GM19025 (cell line): ENCODE results near the gene PLCB4.

Experiments
- ATAC-seq: cut with Tn5 transposase; IDR thresholded peaks from one replicate; pipeline ENCODE4 v1.9.1; 2021; ENCODE audit warnings: mild to moderate bottlenecking, low read depth, moderate library complexity; ENCODE audit not compliant: unreplicated experiment

Gene PLCB4

DNA sequence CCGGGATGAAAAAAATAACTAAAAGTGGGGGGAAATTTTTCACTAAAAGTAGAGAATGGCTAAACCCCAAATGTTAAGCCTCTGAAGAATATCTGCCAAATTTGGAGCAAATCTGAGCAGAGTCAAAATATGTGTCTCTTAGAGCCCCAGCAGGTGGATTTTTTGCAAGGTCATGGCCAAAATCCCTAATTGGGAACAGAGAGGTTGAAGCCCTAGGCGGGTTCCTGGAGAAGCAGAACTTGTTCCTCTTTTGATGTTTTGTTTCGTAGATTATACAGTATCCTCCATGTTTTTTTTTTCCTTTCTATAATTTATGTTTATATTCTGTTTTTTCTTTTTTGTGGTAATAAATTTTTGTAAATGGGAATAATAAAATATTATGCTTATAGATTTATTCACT is 94.4 kb downstream of the PLCB4 start:
- ATAC-seq: no peak

DNA sequence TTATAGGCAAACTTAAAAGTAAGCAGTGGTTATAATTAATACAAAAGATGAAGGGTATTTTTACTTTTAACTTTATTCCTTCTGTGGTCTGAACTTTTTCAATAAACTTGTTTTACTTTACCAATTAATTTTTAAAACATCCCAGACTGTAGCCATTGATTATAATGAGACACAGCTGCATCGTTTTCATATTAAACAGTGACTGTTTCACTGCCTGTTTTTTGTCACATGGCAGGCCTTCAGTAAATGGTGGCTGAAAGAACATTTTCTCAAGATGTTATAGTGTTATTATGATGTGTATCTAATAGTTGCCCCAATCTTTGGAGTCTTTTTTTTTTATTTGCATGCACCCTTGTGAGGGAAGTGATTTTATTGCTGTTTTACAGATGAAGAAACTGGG is 95.1 kb downstream of the PLCB4 start:
- ATAC-seq: no peak

DNA sequence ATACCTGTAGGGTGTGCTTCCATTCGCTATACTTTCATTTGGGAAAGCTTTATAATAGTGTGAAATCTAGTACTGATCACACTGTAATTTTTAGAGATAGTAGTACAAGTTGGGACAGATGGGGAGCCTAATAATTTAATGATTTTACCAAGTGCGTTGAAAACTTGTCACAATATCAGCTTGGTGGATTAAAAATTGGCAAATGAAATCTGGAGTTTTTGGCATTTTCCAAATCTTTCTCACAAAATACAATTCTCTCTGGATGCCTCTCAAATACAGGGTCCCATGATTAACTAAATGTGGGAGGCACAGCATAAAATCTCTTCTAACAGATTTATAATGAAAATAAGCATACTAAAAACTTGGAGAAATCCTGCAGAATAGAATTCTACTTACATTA is 96.4 kb downstream of the PLCB4 start:
- ATAC-seq: no peak

DNA sequence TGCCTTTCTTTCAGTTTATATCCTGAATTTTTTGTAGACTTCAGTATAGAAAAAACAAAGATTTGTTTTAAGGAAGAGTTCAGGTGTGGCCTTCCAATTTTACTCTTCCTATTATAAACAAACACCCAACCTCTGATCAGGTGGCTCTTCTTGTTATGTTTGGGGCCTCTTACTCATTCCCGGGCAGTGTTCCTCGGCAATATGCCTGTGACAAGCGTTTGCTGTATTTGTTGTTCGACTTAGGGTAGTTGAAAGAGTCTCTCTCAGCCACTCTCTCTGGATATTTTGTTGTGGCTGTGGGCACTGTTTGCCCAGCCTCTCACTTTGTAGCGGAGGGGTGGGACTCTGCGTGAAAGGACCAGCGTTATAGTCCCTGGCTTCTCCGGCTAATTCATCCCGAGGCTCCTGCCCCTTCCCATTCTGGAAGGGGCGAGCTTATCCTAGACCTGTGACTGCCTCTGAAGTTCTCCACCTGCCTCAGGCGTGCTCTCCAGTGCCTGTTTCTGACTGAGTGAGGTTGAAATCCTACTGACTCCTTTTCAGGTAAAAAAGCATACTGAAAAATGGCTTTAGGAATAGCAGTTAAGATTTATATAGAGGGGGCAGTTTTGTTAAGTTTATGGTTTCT is 97.4 kb downstream of the PLCB4 start:
- ATAC-seq: no peak

DNA sequence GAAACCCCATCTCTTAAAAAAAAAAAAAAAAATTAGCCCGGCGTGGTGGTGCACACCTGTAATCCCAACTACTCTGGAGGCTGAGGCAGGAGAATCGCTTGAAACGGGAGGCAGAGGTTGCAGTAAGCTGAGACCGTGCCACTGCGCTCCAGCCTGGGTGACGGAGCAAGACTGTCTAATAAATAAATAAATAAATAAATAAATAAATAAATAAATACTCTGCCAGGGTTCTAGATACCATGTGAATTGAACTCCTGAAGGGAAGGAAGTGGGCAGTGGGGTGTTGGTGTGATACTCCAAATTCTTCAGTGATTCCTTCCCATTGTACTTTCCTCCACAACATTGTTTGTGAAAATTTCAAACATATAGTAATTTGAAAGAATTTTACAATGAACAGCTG is 100.5 kb downstream of the PLCB4 start:
- no peak for ATAC-seq

DNA sequence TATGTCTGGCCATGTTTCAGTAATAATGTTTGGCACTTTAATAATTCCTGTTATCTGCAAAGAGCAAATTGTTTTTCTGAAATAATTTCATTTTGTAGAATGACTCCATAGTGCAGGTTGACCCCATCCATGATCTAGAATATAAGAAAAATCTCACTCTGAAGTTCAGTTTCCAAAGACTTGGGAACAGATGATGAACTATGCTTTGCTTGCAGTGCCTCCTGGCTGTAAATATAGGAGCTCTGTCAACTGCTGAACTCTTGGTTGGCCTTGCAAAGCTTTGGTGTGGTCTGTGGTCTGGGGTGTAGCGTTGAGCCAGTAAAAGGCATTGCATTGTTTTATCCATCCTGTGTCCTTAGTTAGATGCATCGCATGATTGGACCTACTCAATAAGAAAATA is 104.0 kb downstream of the PLCB4 start:
- ATAC-seq: no peak

DNA sequence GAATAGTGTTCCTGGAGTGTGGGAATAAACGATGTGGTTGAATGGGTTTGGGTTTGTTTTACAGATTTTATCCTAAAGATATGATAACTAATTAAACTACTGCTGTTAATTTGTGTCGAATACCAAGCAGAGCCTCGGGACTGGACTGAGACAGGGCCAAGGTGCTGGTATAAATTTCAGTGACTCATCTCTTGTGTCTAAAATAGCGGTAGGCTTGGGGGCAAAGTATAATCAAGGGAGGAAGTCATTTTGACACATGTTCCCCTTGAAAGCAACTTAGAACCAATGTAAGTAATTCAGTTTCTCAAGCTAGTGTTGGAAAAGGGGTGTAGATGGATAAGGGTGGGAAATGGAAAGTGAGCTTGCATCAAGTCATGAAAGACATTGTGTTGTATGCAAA is 108.4 kb downstream of the PLCB4 start:
- no peak for ATAC-seq

DNA sequence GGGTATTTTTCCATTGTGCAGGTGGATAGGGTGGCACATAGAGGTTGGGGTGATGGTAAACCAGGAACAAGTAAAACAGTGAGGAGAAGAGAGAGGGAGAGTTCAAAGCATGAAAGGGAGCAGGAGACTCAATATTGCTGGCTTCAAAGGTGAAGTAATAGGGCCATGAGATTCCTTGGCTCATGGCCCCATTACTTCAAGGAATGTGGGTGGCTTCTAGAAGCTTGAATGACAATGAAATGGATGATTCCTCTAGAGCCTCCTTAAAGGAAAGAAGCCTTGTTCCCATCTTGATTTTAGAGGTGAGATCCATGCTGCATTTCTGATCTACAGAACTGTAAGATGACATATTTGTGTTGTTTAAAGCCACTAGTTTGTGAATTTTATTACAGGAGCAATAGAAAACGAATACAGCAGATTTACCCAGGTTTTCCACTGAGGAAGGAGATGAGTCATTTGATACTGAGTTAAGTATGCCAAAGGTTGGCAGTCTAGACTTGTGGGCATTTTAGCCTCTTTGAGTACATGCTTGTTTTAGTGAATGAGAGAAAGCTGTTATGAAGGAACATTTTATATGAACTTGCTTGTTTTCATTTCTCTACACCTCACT is 110.4 kb downstream of the PLCB4 start:
- ATAC-seq: no peak

DNA sequence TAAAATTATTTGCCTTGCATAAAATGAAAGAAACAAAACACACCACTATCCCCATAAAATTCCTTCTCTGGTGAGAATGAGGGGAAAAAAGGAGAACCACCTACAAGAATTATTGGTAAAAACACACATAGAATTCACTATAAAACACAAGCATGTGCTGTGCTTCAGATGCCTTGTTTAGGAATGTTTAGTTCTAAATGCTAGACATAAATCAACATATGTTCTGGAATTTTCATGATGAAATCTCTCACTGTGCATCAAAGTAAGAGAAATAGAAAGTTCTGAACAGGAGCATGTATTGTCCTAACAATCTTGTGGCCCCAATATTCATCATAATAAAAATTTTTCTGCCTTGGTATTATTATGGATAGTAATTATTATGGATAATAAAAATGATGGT is 111.0 kb downstream of the PLCB4 start:
- ATAC-seq: no peak

DNA sequence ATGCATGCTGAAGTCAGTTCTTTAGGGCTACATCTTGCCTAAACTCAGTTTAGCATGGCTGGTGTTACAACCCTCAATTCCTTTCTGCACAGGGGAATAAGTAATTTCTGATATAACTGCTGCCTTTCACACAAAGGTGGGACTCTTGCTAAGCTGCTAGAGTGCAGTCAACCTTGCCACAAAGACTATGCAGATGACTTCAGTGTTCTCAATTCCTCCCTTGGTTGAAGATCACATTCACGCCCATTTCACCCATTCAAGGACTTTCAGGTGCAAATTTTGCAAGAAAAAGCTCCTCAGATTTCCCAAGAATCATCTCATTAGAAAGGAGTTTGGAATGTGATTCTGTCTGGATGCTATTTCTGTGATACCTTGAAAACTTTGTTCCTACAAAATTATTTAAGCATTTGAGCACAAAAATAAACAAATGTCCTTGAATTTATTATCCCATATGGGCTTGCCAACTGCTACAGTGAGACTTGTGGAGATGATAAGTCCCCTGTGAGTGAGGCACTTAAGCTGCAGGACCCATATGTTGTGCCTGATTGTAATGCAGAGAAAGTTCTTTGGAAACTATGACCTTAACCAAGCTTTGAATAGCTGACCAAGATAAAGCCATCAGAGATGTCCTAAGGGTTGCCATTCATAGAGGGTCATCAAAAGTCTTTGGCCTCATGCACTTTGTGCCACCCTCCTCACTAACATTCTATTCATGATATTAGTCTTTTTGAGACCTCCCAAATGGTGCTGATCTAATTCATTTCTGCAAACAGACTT is 111.8 kb downstream of the PLCB4 start:
- no peak for ATAC-seq

DNA sequence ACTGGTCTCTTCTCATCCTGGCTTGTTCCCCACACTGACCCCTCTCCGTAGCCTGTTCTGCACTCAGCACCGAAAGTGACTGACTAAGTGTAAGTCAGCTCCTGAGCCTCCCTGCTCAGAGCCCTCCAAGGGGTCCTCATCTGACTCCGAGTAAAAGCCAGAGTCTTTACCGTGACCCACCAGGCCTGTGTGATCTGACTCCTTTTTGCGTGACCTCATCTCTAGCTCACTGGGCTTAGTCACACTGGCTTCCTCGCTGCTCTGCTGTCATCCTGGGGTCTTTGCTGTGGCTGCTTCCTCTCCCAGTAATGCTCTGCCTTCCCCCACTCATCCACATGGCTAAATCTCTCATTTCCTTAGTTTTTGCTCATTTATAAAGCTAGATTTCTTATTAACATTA is 116.6 kb downstream of the PLCB4 start:
- no peak for ATAC-seq

DNA sequence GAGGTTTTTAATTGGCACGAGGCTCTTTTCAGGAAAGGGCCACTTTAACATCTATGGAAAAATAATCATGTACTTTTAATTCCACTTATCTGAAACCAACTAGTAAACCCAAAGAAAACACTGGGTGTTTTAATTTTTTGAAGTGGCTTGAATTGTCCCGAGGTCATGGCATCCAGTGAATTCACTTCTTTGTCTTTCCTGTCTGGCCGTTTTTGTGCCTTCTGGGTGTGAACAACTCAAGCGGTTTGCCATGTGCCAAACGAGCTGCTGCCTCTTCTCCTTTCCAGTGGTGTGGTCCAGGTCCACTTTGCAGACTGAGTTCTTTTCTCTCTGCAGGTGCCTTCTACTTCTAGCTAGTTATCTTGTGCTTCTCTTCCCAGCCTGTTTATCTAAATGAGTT is 117.5 kb downstream of the PLCB4 start:
- no peak for ATAC-seq

DNA sequence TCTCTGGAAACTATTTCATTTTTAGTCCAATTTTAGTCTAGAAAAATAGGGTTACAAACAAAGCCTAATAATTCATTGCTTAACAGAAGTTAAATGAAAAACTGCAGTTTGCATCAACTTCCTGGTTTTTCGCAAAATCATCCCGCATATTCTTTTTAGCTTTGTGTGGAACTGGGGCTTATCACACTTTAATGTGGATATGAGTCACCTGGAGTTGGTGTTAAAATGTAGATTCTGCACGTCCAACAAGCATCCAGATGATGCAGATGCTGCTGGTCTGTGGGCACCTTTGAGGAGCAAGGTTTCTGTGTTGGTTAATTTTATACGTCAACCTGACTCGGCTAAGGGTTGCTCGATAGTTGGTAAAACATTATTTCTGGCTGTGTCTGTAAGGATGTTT is 126.1 kb downstream of the PLCB4 start:
- ATAC-seq: no peak

DNA sequence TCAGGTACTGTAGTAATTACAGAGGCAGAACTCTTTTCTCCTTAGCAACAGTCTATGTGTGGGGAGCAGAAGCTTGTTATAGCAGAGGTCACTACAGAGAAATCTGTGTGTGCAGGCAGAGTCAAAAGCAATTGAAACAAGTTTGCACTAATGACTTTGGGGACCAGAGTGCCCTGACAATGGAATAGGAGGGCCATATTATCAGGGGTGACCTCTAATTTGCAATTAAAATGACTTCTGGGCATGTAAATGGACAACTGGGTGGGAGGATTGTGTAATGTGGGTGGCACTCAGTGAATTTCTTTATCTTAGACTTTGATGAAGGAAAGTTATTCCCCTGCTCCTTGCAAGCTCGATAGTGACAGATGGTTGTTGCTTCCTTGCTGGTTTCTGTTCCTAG is 127.2 kb downstream of the PLCB4 start:
- ATAC-seq: no peak

DNA sequence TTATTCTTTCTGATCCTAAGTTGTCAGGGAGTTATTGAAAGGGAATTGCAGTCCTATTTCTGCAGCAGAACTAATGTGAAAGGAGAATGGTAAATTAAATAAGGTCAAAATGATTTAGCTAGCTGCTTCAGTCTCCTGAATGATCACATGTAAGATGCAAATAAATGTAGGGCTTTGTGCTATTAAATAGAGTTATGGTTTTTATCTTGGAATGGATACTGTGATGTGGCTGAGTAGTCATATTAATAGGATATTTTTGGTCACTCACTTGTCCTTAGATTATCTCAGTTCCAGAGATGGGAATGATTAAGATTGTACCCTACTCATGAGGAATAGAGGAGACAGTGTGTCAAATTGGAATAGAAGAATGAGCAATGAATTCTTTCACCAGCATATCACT is 129.6 kb downstream of the PLCB4 start:
- no peak for ATAC-seq

DNA sequence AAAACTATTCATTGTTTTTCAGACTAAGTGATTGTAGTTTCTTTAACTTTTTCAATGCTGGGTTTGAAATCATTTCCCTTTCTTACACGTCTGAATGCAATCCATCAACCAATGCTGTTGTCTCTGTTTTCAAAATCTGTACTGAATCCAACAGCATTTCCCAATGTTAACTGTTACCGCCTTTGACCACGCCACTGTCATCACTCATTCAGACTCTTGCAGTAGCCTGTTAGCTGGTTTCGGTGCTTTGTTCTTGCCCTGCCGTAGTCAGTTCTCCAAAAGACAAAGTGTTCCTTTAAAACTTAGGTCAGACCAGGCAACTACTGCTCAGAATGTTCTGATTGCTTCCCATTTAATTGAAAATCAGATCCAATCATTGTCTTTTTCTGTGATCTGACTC is 131.3 kb downstream of the PLCB4 start:
- no peak for ATAC-seq

DNA sequence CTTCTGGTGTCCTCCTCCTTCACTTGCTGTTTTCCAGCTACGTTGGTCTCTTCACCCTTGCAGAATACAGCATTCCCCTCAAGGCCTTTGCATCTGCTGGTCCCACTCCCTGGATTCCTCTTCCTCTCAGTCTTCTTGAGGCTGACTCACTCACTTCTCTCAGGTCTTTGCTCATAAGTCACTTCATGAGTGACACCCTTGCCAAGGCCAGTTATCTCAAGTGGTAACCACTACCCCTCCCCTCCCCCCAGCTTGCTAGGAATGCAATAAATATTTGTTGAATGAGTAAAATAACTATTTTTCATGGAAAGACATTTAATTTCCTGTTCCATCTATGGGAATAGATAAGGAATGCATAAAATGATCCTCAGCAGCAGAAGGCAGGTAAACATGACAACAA is 131.7 kb downstream of the PLCB4 start:
- ATAC-seq: no peak

DNA sequence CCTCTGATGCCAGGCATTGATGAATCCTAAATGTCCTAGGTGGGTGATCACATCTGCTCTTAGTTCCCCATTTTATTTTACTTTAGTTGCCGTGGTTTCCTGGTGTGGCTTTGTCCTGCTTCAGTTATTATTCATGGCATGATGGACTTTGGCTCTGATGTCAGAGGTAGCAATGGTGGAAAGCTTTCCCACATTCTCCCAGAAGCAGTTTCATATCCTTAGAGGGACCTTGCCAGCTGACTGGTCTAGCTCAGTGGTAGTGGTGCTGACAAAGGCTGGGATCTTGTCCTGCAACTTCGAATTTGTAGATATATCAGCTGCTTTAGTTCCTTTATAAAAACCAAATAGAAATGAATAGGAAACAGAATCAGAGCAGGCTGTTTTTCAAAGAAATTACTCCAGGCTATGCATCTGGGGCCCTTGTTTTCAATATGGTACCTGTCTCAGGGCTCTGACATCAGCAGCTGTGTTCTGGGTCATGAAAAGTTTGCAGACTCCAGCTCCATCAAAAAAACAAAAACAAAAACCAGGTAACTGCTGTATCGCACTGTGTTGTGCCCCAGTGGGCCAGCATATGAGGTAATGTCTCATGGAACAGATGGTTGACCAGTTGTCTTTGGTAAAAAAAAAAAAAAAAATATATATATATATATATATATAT is 133.7 kb downstream of the PLCB4 start:
- ATAC-seq: no peak

DNA sequence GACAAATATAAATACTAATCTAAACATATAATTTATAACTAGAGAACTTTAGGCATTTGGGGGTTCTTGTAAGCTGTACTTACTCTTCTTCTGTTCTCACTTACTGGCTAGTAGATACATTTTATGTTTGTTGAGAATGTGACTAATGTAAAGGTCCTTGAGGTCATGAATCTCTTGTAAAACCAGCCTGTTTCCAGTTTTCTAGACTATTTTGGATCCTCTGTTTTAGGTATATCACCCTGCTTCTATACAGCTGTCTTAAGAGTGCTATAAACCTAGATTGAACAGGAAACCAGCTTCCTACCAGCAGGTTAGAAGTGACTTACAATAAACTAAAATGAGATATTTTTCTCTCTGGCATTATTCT is 134.2 kb downstream of the PLCB4 start:
- ATAC-seq: no peak

DNA sequence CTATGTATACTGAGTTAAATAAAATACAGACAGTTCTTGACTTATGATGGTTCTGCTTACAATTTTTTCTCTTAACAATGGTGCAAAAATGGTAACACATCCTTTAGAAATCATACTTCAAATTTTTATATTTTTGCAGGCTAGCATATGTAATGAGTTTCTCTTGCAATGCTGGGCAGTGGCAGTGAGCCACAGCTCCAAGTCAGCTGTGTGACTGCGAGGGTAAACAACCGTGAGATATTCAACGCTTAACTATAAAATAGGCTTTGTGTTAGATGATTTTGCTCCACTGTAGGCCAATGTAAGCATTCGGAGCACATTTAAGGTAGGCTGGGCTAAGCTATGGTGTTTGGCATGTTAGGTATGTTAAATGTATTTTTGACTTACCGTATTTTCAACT is 136.1 kb downstream of the PLCB4 start:
- ATAC-seq: no peak

DNA sequence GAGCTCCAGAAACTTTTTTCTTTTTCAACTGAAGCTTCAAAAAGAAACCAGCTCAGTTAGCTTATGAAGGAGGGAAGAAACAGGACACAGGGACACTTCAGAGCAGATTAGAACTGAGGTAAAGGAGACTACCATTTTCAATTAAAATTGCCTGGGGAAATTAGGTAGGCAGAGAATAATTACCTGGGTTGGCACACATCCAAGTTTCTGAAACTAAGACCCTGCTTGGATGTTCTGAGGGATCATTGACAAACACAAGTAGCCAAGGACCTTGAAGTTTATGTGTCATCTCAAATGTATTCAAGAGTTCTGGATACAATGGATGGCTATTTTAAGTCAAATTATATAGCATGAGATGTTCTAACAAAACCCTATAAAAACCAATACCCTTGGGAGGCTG is 137.6 kb downstream of the PLCB4 start:
- ATAC-seq: no peak

DNA sequence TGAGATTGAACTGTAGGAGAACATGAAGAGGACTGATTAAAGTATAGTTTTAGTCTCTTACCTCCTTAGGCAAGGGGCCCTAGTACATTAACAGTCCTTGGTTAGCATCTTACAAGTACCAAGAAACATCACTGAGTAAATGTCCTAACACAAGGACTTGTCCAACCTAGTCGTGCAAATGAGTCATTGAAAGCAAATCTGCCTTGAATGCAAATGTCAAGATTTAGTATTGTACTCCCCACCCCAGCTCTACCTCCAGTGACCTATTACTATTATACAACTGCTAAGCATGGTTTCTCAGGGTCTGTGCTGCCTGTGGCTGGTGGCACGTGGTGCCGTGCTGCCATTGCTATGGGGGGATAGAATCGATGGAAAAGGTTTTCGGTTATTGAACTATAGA is 138.4 kb downstream of the PLCB4 start:
- ATAC-seq: no peak
